ENCODE results near the gene NAGPA. TPM values are rescaled to one million over a fixed set of nuclear protein-coding genes. Genes with fewer than 3 reads are reported as not detected.

The NAGPA gene
- total and polyA plus RNA-seq, 2 of the 8 experiments (the other 6 are each of a cell fraction or from before 2014, with no cell fraction given): 10.1 to 13.2 TPM

DNA sequence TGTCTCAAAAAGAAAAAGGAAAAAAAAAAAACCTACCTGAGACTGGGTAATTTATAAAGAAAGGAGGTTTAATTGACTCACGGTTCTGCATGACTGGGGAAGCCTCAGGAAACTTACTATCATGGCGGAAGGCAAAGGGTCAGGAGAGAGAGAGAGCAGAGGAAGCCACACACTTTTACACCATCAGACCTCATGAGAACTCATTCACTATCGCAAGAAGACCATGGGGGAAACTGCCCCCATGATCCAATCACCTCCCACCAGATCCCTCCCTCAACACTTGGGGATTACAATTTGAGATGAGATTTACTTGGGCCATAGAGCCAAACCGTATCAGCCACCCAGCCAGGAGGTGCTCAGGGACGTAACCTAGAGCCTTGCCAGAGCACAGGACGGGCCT, 20.8 kb downstream of the NAGPA start:
- Histone ChIP-seq H2BK15ac (ENCODE audit: low read length) (no peak overlapping the region), H2BK120ac (replicated peaks; ENCODE audit: low read depth, low read length) (no peak overlapping the region), H3K4me3 (ENCODE audit: extremely low read depth in 1 of 4, insufficient read depth in 2 of 4, low read depth in 3 of 4, low read length in 4 of 4) (no peak overlapping the region), H3K18ac (ENCODE audit: extremely low read depth, low read length) (no peak overlapping the region), H3K4me1 (replicated peaks in 1 of 4; ENCODE audit: control insufficient read depth in 3 of 4, insufficient read depth in 4 of 4, low read length in 3 of 4) (peaks cover 0 to 3% (median under 1%) of the 10 kb centered on the region in 4 experiments; a peak in 2 of 7 replicates), H2BK5ac (ENCODE audit: low read depth, low read length) (no peak overlapping the region), H2BK12ac (ENCODE audit: low read depth, low read length) (no peak overlapping the region), H3K23me2 (ENCODE audit: low read depth, low read length) (no peaks in the 10 kb centered on the region), H3K36me3 (ENCODE audit: control insufficient read depth in 2 of 4, insufficient read depth in 4 of 4, low read length in 3 of 4) (no peaks in the 10 kb centered on the region), H3K27me3 (replicated peaks in 1 of 4; ENCODE audit: control insufficient read depth in 3 of 4, extremely low read depth in 1 of 4, insufficient read depth in 3 of 4, low read length in 3 of 4) (no peaks in the 10 kb centered on the region), H4K20me1 (replicated peaks in 1 of 2; ENCODE audit: control insufficient read depth in 1 of 2, insufficient read depth in 2 of 2, low read length in 2 of 2) (no peaks in the 10 kb centered on the region), H3K79me2 (ENCODE audit: control insufficient read depth in 1 of 2, insufficient read depth in 2 of 2, low read length in 2 of 2) (no peaks in the 10 kb centered on the region), H4K5ac (ENCODE audit: insufficient read length, low read depth, low read length) (no peak overlapping the region), H3K9ac (replicated peaks in 1 of 4; ENCODE audit: extremely low read depth in 1 of 4, low read depth in 3 of 4, low read length in 3 of 4) (no peak overlapping the region), H4K91ac (replicated peaks; ENCODE audit: insufficient read length, low read length) (no peak overlapping the region), H2BK20ac (ENCODE audit: low read length) (no peak overlapping the region), H4K8ac (ENCODE audit: extremely low read depth, insufficient read depth, low read length) (no peak overlapping the region), H3K4ac (replicated peaks; ENCODE audit: insufficient read length, low read depth, low read length) (no peak overlapping the region), H3K56ac (replicated peaks; ENCODE audit: insufficient read length, low read depth, low read length) (no peak overlapping the region), H2AFZ (ENCODE audit: low read length) (no peak overlapping the region), H3K14ac (ENCODE audit: insufficient read length) (no peak overlapping the region), H2AK5ac (ENCODE audit: low read depth, low read length) (no peak overlapping the region), H3K79me1 (ENCODE audit: low read depth, low read length) (no peaks in the 10 kb centered on the region), H3K23ac (ENCODE audit: insufficient read length) (no peak overlapping the region), H3K9me3 (ENCODE audit: insufficient read depth in 2 of 2, low read depth in 1 of 2, low read length in 1 of 2) (no peaks in the 10 kb centered on the region), H3K27ac (ENCODE audit: low read depth, low read length) (no peak overlapping the region), H3K4me2 (ENCODE audit: insufficient read depth in 1 of 2, low read depth in 2 of 2, low read length in 2 of 2) (no peak overlapping the region)
- FAIRE-seq (no peak), DNase-seq (ENCODE audit: low read depth in 1 of 2, low spot score in 2 of 2) (no peak)
- POLR2A ChIA-PET (ENCODE audit: partially characterized antibody): interaction anchor here (3.5 kb wide), 1 partner anchor 7 kb away, joined by 15 read pairs; no protein-coding TSS in a partner anchor
- WGBS, 2 experiments (ENCODE audit: extremely low coverage in 1 of 2, insufficient coverage in 1 of 2, insufficient read length in 1 of 2, insufficient replicate concordance in 2 of 2, low coverage in 1 of 2, low lambda C conversion rate in 2 of 2, missing lambda C conversion rate in 1 of 2): 85% methylated on average over 6 of the region's 6 CpGs; no CpG with 5 or more reads in 1 of the 2 experiments
- CTCF ChIA-PET (ENCODE audit: partially characterized antibody): no interaction called here
- TF ChIP-seq CEBPB (IDR thresholded peaks at IDR 0.05; ENCODE audit: low read depth, low read length) (no peak), SP4 (IDR thresholded peaks at IDR 0.05; ENCODE audit: low read length) (no peak), BACH1 (IDR thresholded peaks at IDR 0.05; ENCODE audit: low read length) (no peak)

All from H1 (cell line).